Tibial nerve (tissue), 3 donors: Measurements from ENCODE around the gene GOLT1B.

Experiments
- CTCF ChIP-seq, 5 experiments: fragments of 200-600 bp in 3 of 5; fragments of 450-650 bp in 2 of 5; sonication (generic) in 3 of 5; IDR thresholded peaks; one replicate each; pipeline ENCODE4 v1.5.1; 2016 to 2019; ENCODE audit warnings: antibody characterized with exemption in 5 of 5, mild to moderate bottlenecking in 3 of 5, moderate library complexity in 2 of 5
- POLR2A ChIP-seq, 2 donors: fragments of 450-650 bp; IDR thresholded peaks; one replicate each; pipeline ENCODE4 v1.6.1; 2017; ENCODE audit warnings: antibody characterized with exemption in 2 of 2, mild to moderate bottlenecking in 2 of 2, moderate library complexity in 2 of 2

GRCh38 chr12:21459474-21459873, 42.1 kb upstream of the GOLT1B start:
- TF ChIP-seq POLR2A (IDR thresholded peaks at IDR 0.05) (no peak), CTCF (IDR thresholded peaks at IDR 0.05) (no peak)
